Measurements from ENCODE around the gene ST6GAL1.
"Not testable (repeated sequence)": the region's sequence is repeated elsewhere in the genome, so short reads cannot be mapped to it uniquely, and the experiment has no call there.

The ST6GAL1 gene

DNA sequence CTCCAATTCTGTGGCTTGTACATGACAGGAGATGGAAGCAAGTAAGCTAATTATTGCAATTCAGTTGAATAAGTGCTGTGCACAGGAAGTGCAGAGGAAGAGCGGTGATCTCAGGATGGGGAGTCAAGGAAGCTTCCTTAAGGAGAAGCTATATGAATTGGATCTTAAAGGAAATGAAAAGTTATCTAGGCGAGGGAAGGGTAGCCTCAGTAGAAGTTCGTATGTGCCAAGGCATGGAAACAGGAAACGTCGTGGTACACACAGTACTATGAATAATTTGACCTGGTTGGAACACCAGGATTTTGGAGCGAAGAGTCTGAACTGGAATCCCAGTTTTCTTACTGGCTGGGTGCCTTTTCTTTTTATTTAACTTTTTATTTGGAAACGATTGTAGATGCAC, 39.3 kb downstream of the ST6GAL1 start:
- peaks cover 5 to 82% (median 53%) of the 10 kb centered on the region in 4 donors for H3K4me1 ChIP-seq
- intact Hi-C loops (cut with DNase I; ENCODE audit: low total_unique reads), result loop anchor here (10.0 kb wide), 1 partner anchor 605 kb away; the partner anchor contains the start of gene DGKG
- DNase-seq, result no peak
- TF ChIP-seq, protein P1, sequence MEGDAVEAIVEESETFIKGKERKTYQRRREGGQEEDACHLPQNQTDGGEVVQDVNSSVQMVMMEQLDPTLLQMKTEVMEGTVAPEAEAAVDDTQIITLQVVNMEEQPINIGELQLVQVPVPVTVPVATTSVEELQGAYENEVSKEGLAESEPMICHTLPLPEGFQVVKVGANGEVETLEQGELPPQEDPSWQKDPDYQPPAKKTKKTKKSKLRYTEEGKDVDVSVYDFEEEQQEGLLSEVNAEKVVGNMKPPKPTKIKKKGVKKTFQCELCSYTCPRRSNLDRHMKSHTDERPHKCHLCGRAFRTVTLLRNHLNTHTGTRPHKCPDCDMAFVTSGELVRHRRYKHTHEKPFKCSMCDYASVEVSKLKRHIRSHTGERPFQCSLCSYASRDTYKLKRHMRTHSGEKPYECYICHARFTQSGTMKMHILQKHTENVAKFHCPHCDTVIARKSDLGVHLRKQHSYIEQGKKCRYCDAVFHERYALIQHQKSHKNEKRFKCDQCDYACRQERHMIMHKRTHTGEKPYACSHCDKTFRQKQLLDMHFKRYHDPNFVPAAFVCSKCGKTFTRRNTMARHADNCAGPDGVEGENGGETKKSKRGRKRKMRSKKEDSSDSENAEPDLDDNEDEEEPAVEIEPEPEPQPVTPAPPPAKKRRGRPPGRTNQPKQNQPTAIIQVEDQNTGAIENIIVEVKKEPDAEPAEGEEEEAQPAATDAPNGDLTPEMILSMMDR (IDR thresholded peaks at IDR 0.05), result no peak
- no peaks in the 10 kb centered on the region for H3K27me3 ChIP-seq
- H3K4me3 ChIP-seq, result no peak overlapping the region
- peak overlapping the region; percentile 64 to 72 for H3K27ac ChIP-seq
- H3K36me3 ChIP-seq, result peaks cover 0 to 20% (median 0%) of the 10 kb centered on the region in 3 donors
- H3K9me3 ChIP-seq, result no peaks in the 10 kb centered on the region

DNA sequence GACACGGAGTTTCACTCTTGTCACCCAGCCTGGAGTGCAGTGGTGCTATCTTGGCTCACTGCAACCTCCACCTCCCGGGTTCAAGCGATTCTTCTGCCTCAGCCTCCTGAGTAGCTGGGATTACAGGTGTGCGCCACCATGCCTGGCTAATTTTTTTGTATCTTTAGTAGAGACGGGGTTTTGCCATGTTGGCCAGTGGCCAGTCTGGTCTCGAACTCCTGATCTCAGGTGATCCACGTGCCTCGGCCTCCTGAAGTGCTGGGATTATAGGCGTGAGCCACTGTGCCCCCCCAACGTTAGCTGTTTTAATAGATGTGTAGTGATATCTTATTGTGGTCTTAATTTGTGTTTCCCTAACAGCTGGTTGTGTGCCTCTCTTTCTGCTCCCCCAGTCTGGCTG, 40.8 kb downstream of the ST6GAL1 start:
- H3K36me3 ChIP-seq, H3K4me3 ChIP-seq, H3K27me3 ChIP-seq, H3K9me3 ChIP-seq: not testable (repeated sequence)
- intact Hi-C loops (cut with DNase I; ENCODE audit: low total_unique reads), result loop anchor here (10.0 kb wide), 1 partner anchor 606 kb away; the partner anchor contains the start of gene DGKG
- peaks cover 5 to 97% (median 68%) of the 10 kb centered on the region in 4 donors for H3K4me1 ChIP-seq
- DNase-seq, result peak in 1 of 2 donors; percentile 63
- H3K27ac ChIP-seq, result peak overlapping the region; percentile 64 to 72

DNA sequence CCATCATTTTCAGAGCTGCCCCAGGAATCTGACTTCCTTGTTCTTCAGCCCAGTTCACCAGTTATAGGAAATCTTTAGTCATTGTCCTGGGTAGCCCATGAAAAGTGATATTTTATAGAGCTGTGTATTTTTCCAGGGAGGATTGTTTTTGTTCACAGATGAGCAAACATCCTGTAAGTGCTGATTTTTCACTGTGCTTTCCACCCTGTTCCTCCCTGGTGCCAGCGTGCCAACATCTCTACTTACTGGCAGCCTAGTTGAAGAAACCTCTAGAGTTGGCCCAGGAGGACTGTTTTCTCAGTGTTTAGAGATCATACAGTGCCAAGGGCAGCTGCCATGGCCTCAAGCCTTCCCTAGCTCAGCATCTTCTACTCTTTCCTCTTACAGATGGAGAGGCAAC, 41.3 kb downstream of the ST6GAL1 start:
- peaks cover 0 to 2% (median 0%) of the 10 kb centered on the region in 3 donors for H3K36me3 ChIP-seq
- DNase-seq, result peak; percentile 80 to 92
- peak overlapping the region; percentile 64 to 72 for H3K27ac ChIP-seq
- peaks cover 5 to 99% (median 72%) of the 10 kb centered on the region in 4 donors for H3K4me1 ChIP-seq
- TF ChIP-seq, protein P1 (IDR thresholded peaks at IDR 0.05), result no peak
- no peaks in the 10 kb centered on the region for H3K9me3 ChIP-seq
- intact Hi-C loops (cut with DNase I; ENCODE audit: low total_unique reads), result loop anchor here (10.0 kb wide), 1 partner anchor 607 kb away; the partner anchor contains the start of gene DGKG
- no peak overlapping the region for H3K4me3 ChIP-seq
- no peaks in the 10 kb centered on the region for H3K27me3 ChIP-seq

DNA sequence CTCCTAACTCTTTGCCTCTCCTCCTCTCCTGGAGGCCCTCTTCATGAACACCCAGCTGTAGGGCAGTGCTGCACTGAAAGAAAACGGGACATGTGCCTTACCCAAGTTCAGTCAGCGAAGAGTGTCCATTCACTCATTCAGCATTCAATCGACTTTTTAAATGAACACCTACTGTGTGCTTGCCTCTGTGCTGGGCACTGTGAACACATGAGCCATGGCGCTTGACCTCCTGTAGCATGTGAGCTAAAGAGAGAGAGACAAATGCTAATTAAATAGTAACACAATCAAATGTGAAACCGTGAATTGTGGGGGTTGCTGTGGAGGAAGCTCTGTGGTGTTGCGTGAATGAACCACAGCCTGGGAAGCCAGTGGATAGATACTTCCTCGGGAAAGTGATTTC, 43.4 kb downstream of the ST6GAL1 start:
- Histone ChIP-seq H3K36me3 (no peaks in the 10 kb centered on the region), H3K27me3 (no peaks in the 10 kb centered on the region), H3K9me3 (no peaks in the 10 kb centered on the region), H3K27ac (peak overlapping the region; percentile 13 to 72), H3K4me1 (peaks cover 5 to 97% (median 73%) of the 10 kb centered on the region in 4 donors), H3K4me3 (no peak overlapping the region)
- DNase-seq, result no peak
- TF ChIP-seq, protein P1 (IDR thresholded peaks at IDR 0.05), result no peak
- intact Hi-C loops (cut with DNase I; ENCODE audit: low total_unique reads), result loop anchor here (10.0 kb wide), 1 partner anchor 609 kb away; the partner anchor contains the start of gene DGKG

DNA sequence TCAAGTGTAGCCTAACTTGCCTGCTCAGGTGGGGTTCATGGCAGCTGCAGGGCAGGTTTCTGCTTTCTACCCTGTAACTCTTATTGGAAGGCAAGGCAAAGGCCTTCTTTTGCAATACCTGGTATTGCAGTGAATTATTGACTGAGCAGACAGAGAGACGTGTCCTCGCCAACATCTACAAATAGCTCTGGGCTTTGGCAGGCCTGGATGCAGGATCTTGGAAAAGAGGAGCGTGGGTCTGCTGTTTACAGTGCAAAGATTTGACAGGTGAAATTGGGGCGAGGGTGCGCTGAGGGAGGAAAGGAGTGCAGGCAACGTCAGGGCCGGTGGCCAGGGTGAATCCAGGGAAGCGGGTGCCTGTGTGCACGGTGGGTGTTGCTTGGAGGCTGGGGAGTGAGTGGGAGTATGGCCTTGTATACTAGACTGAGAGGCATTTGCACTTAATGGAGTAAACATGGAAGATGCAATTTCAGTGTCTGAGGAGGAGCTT, 44.5 kb downstream of the ST6GAL1 start:
- H3K4me3 ChIP-seq, result no peak overlapping the region
- H3K27ac ChIP-seq, result peak overlapping the region; percentile 80 to 88
- no peaks in the 10 kb centered on the region for H3K27me3 ChIP-seq
- intact Hi-C loops (cut with DNase I; ENCODE audit: low total_unique reads), result loop anchor here (5.0 to 10.0 kb wide), 2 partner anchors 43 to 610 kb away; partner anchors contain the start of genes DGKG and ST6GAL1
- H3K9me3 ChIP-seq, result no peaks in the 10 kb centered on the region
- peaks cover 5 to 86% (median 70%) of the 10 kb centered on the region in 4 donors for H3K4me1 ChIP-seq
- TF ChIP-seq, protein P1 (IDR thresholded peaks at IDR 0.05), result no peak
- no peak for DNase-seq
- H3K36me3 ChIP-seq, result peaks cover 0 to under 1% (median 0%) of the 10 kb centered on the region in 3 donors

DNA sequence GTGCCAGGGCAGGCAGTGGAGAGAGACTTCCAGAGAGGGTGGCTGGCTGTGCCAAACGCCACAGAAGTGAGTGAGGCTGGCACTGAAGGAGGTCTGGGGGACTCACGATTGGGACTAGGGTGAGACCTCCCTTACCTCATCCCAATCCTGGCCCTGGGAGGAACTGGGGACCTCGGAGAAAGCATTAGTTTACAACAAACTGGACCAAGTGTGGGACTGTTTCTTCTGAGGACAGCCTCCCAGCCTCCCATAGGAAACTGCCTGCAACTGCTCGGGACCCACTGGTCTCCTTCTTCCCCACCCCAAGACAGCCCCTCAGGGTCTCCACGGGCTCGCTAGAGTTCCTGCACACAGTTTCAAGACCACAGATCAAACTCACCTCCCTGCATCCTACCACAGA, 45.4 kb downstream of the ST6GAL1 start:
- DNase-seq, result no peak
- H3K27ac ChIP-seq, result peak overlapping the region; percentile 80 to 88
- intact Hi-C loops (cut with DNase I; ENCODE audit: low total_unique reads), result loop anchor here (5.0 to 10.0 kb wide), 2 partner anchors 43 to 611 kb away; partner anchors contain the start of genes DGKG and ST6GAL1
- H3K36me3 ChIP-seq, result peaks cover 0 to 5% (median 0%) of the 10 kb centered on the region in 3 donors
- H3K4me3 ChIP-seq, result no peak overlapping the region
- no peaks in the 10 kb centered on the region for H3K9me3 ChIP-seq
- TF ChIP-seq, protein P1 (IDR thresholded peaks at IDR 0.05), result no peak
- peaks cover 5 to 77% (median 63%) of the 10 kb centered on the region in 4 donors for H3K4me1 ChIP-seq
- no peaks in the 10 kb centered on the region for H3K27me3 ChIP-seq

Measured in tibial artery (tissue), 4 donors.